HepG2 (cell line): Measurements from ENCODE around the gene ANKRD30A. TPM values are rescaled to one million over a fixed set of nuclear protein-coding genes. Genes with fewer than 3 reads are reported as not detected.
"Not testable (repeated sequence)": the region's sequence is repeated elsewhere in the genome, so short reads cannot be mapped to it uniquely, and the experiment has no call there.

Source experiments
- ATAC-seq: fragments of 200-7000 bp; cut with Tn5 transposase; 3 replicates; pipeline ENCODE4 v1.9.1; 2020; ENCODE audit warnings: mild to moderate bottlenecking, moderate library complexity
- BruUV-seq: library from RNA; stranded (reverse); fragments of 400-500 nt; replicated peaks from 2 replicates; lab custom pipeline; 2021; lab: Mats Ljungman, UMichigan
- CTCF ChIA-PET: fragments of 300-600 bp; formaldehyde crosslinking; extraction: SDS; loops from one replicate; lab custom pipeline; 2021; ENCODE audit warnings: low total read pairs, inconsistent platforms, low intra/inter-chr PET ratio; lab: Yijun Ruan, JAX
- POLR2A ChIA-PET: fragments of 350-600 bp; sonication (Branson Sonifier 250); formaldehyde crosslinking; loops from one replicate; lab custom pipeline; 2020; ENCODE audit warnings: antibody characterized with exemption, inconsistent platforms; lab: Yijun Ruan, JAX
- DNase-seq: peaks from one replicate; pipeline ENCODE4 v3.0.0-alpha.2; 2015; ENCODE audit warnings: low spot score
- FAIRE-seq: peaks from 3 replicates; lab custom pipeline; 2011; peaks lifted over from hg19 to GRCh38; lab: Jason Lieb, UNC
- H2AFZ ChIP-seq: one replicate; pipeline ENCODE4 v1.6.1; 2011; ENCODE audit warnings: low read length, inconsistent platforms
- H3K27ac ChIP-seq: fragments of 300-600 bp; 3 replicates; pipeline ENCODE4 v1.8.0; 2011; ENCODE audit warnings: mixed run types, mild to moderate bottlenecking, mixed read lengths, low read length, inconsistent platforms; ENCODE audit not compliant: insufficient read depth; ENCODE audit errors: extremely low read length
- H3K27me3 ChIP-seq, 2 experiments: fragments of 200-600 bp in 1 of 2; 2 replicates in 1 of 2; 3 replicates in 1 of 2; pipeline versions ENCODE4 v1.6.0 to v1.8.0; 2011; ENCODE audit warnings: low read length in 2 of 2, mild to moderate bottlenecking in 2 of 2, moderate library complexity in 2 of 2, inconsistent platforms in 1 of 2; ENCODE audit not compliant: insufficient read depth in 2 of 2, control insufficient read depth in 1 of 2
- H3K36me3 ChIP-seq, 2 experiments: fragments of 200-600 bp in 1 of 2; replicated peaks in 1 of 2; 2 replicates in 1 of 2; 3 replicates in 1 of 2; pipeline versions ENCODE4 v1.5.1 to v1.8.0; 2011; ENCODE audit warnings: low read length in 2 of 2, inconsistent platforms in 1 of 2; ENCODE audit not compliant: insufficient read depth in 2 of 2, control insufficient read depth in 1 of 2
- H3K4me1 ChIP-seq: 2 replicates; pipeline ENCODE4 v1.5.1; 2012; ENCODE audit warnings: low read length, inconsistent platforms; ENCODE audit not compliant: insufficient read depth
- H3K4me2 ChIP-seq: 2 replicates; pipeline ENCODE4 v1.6.0; 2011; ENCODE audit warnings: low read depth, low read length, inconsistent platforms
- H3K4me3 ChIP-seq, 3 experiments: fragments of 200-600 bp in 1 of 3; sonication (generic), shearing (Covaris generic) in 1 of 3; replicated peaks in 1 of 3; 2 replicates each; pipeline ENCODE4 v1.5.1; 2011 to 2016; ENCODE audit warnings: low read length in 3 of 3, inconsistent platforms in 2 of 3, low read depth in 2 of 3, mild to moderate bottlenecking in 2 of 3, control low read depth in 1 of 3, mixed read lengths in 1 of 3; ENCODE audit not compliant: insufficient read depth in 1 of 3
- H3K79me2 ChIP-seq: one replicate; pipeline ENCODE4 v1.6.1; 2011; ENCODE audit warnings: low read length, inconsistent platforms; ENCODE audit not compliant: insufficient read depth
- H3K9ac ChIP-seq: 2 replicates; pipeline ENCODE4 v1.6.0; 2011; ENCODE audit warnings: mild to moderate bottlenecking, low read depth, low read length, inconsistent platforms; ENCODE audit not compliant: insufficient read depth
- H3K9me3 ChIP-seq: 2 replicates; pipeline ENCODE4 v1.5.1; 2012; ENCODE audit warnings: mild to moderate bottlenecking, low read length
- H4K20me1 ChIP-seq: 2 replicates; pipeline ENCODE4 v1.6.0; 2011; ENCODE audit warnings: inconsistent platforms, mild to moderate bottlenecking, low read length, moderate library complexity; ENCODE audit not compliant: insufficient read depth
- DPF2 ChIP-seq: sonication (generic); formaldehyde crosslinking; IDR thresholded peaks from 2 replicates; pipeline ENCODE4 v1.4.0; 2020; ENCODE audit warnings: mild to moderate bottlenecking, low read depth, missing genetic modification reagents, borderline replicate concordance
- GMEB2 ChIP-seq: IDR thresholded peaks from 2 replicates; pipeline ENCODE4 v1.6.1; 2016; ENCODE audit warnings: missing biosample characterization, missing genetic modification reagents, low read depth
- ZFY ChIP-seq: sonication (generic); formaldehyde crosslinking; IDR thresholded peaks from 2 replicates; pipeline ENCODE4 v1.4.0; 2020; ENCODE audit warnings: missing genetic modification reagents
- ZNF333 ChIP-seq: sonication (generic); formaldehyde crosslinking; IDR thresholded peaks from 2 replicates; pipeline ENCODE4 v1.4.0; 2020; ENCODE audit warnings: mild to moderate bottlenecking, missing genetic modification reagents, borderline replicate concordance
- WGBS: methylation state at CpG from one replicate; pipeline ENCODE4 v1.1.6; 2017; ENCODE audit warnings: low lambda C conversion rate; 5-methylcytosine and 5-hydroxymethylcytosine counted together
- in situ Hi-C: cut with HindIII; loops from 2 replicates; pipeline ENCODE4 v1.10.0; 2017; ENCODE audit warnings: low pct_unique_long_range_greater_than_20kb; ENCODE audit not compliant: extremely low pct_ligation_motif_present
- intact Hi-C: fragments of 100-400 bp; cut with micrococcal nuclease; formaldehyde crosslinking; loops from one replicate; pipeline ENCODE4 v1.10.0; 2022; ENCODE audit not compliant: unreplicated experiment
- polyA plus RNA-seq, 8 experiments: library from polyadenylated mRNA; depleted of rRNA in 3 of 8; stranded (reverse) in 7 of 8; unstranded in 1 of 8; fragments of >200 nt; fragmentation: Illumina TruSeq in 4 of 8; extraction: Trizol in 4 of 8; gene quantifications; 2 replicates each; pipeline versions ENCODE4 v1.2.1 to v1.2.3, GENCODE V29; 2011 to 2016; ENCODE audit warnings: low read depth in 4 of 8, missing spikeins in 1 of 8, mixed read lengths in 1 of 8; ENCODE audit not compliant: insufficient read depth in 1 of 8
- total RNA-seq, 5 experiments: library from RNA; depleted of rRNA; stranded (reverse); fragments of >200 nt; fragmentation: Illumina TruSeq; extraction: Trizol; gene quantifications; 2 replicates each; pipeline ENCODE4 v1.2.3, GENCODE V29; 2016; ENCODE audit warnings: low read depth in 1 of 5

Gene ANKRD30A
- total and polyA plus RNA-seq, 2 of the 13 experiments (the other 11 are each of a cell fraction or from before 2014, with no cell fraction given): not detected

GRCh38 chr10:37125191-37125732, at the start of gene ANKRD30A (continued):
- TF ChIP-seq GMEB2 (CRISPR knock-in tag) (no peak), ZFY (CRISPR knock-in tag) (no peak), DPF2 (CRISPR knock-in tag) (no peak), ZNF333 (CRISPR knock-in tag) (no peak)
- TF ChIP-seq, all 625 proteins: peak for 0

- POLR2A ChIA-PET, H3K9ac ChIP-seq, H3K27me3 ChIP-seq, H3K27ac ChIP-seq, CTCF ChIA-PET, DNase-seq, BruUV-seq, H3K36me3 ChIP-seq, H3K4me3 ChIP-seq, in situ Hi-C loops, H3K4me1 ChIP-seq, H3K9me3 ChIP-seq, ATAC-seq, H3K4me2 ChIP-seq, intact Hi-C loops, H2AFZ ChIP-seq, H3K79me2 ChIP-seq, FAIRE-seq, H4K20me1 ChIP-seq: not testable (repeated sequence)
- no CpG with 5 or more reads among the region's 10 CpGs for WGBS
Observed at GRCh38 chr10:37076083-37076482, 49.3 kb upstream of the ANKRD30A start.
